IMR-90 (cell line): ENCODE results near the gene TMEM63C. TPM values are rescaled to one million over a fixed set of nuclear protein-coding genes. Genes with fewer than 3 reads are reported as not detected.

ENCODE experiments used
- ATAC-seq: fragments of 200-7000 bp; cut with Tn5 transposase; 2 replicates; pipeline ENCODE4 v1.9.1; 2020; ENCODE audit warnings: low read depth, mild to moderate bottlenecking, moderate library complexity
- BruUV-seq: library from RNA; stranded (reverse); fragments of 400-500 nt; replicated peaks from 2 replicates; lab custom pipeline; 2021; lab: Mats Ljungman, UMichigan
- CTCF ChIA-PET: fragments of 300-600 bp; formaldehyde crosslinking; extraction: SDS; loops from one replicate; lab custom pipeline; 2021; ENCODE audit warnings: antibody characterized with exemption; lab: Yijun Ruan, JAX
- POLR2A ChIA-PET: fragments of 300-600 bp; sonication (Branson Sonifier 250); formaldehyde crosslinking; loops from one replicate; lab custom pipeline; 2022; ENCODE audit warnings: antibody characterized with exemption; ENCODE audit not compliant: unreplicated experiment; lab: Charles Lee
- DNase-seq: peaks from one replicate; pipeline ENCODE4 v3.0.0; 2013
- H2AFZ ChIP-seq: replicated peaks from 2 replicates; pipeline ENCODE3; 2013; ENCODE audit warnings: low read length, mild to moderate bottlenecking; ENCODE audit not compliant: poor library complexity
- H2AK5ac ChIP-seq: 2 replicates; pipeline ENCODE4 v1.6.1; 2013; ENCODE audit warnings: low read depth, low read length, inconsistent platforms
- H2AK9ac ChIP-seq: replicated peaks from 2 replicates; pipeline ENCODE3; 2013; ENCODE audit warnings: mild to moderate bottlenecking, low read depth, low read length, moderate library complexity; ENCODE audit not compliant: poor library complexity
- H2BK120ac ChIP-seq: 2 replicates; pipeline ENCODE4 v1.6.1; 2013; ENCODE audit warnings: low read depth, low read length, inconsistent platforms
- H2BK15ac ChIP-seq: 3 replicates; pipeline ENCODE4 v1.6.1; 2013; ENCODE audit warnings: low read depth, low read length, inconsistent platforms
- H2BK20ac ChIP-seq: 2 replicates; pipeline ENCODE4 v1.6.1; 2013; ENCODE audit warnings: low read depth, mild to moderate bottlenecking, inconsistent platforms, low read length, moderate library complexity
- H2BK5ac ChIP-seq: 2 replicates; pipeline ENCODE4 v1.6.1; 2013; ENCODE audit warnings: mild to moderate bottlenecking, low read depth, low read length, inconsistent platforms; ENCODE audit not compliant: poor library complexity, severe bottlenecking
- H3K14ac ChIP-seq: replicated peaks from 2 replicates; pipeline ENCODE4 v1.6.1; 2013; ENCODE audit warnings: low read depth, low read length, inconsistent platforms
- H3K18ac ChIP-seq: 2 replicates; pipeline ENCODE4 v1.6.1; 2013; ENCODE audit warnings: low read depth, low read length, control low read depth
- H3K23ac ChIP-seq: 2 replicates; pipeline ENCODE4 v1.6.1; 2013; ENCODE audit warnings: low read depth, low read length, inconsistent platforms
- H3K27ac ChIP-seq: 2 replicates; pipeline ENCODE4 v1.5.1; 2013; ENCODE audit warnings: mild to moderate bottlenecking, control low read depth, low read length; ENCODE audit not compliant: insufficient read depth
- H3K27me3 ChIP-seq: 2 replicates; pipeline ENCODE4 v1.6.1; 2013; ENCODE audit warnings: low read length; ENCODE audit not compliant: control insufficient read depth, insufficient read depth
- H3K36me3 ChIP-seq: 2 replicates; pipeline ENCODE4 v1.6.1; 2013; ENCODE audit warnings: low read length, mixed read lengths; ENCODE audit not compliant: control insufficient read depth, insufficient read depth
- H3K4ac ChIP-seq: 2 replicates; pipeline ENCODE4 v1.6.1; 2013; ENCODE audit warnings: low read depth, low read length, inconsistent platforms
- H3K4me1 ChIP-seq: 2 replicates; pipeline ENCODE4 v1.6.1; 2013; ENCODE audit warnings: low read length, mixed read lengths; ENCODE audit not compliant: control insufficient read depth, insufficient read depth
- H3K4me2 ChIP-seq: 2 replicates; pipeline ENCODE4 v1.6.1; 2013; ENCODE audit warnings: low read depth, mild to moderate bottlenecking, control low read depth, low read length, moderate library complexity
- H3K4me3 ChIP-seq: 2 replicates; pipeline ENCODE4 v1.5.1; 2013; ENCODE audit warnings: low read depth, mild to moderate bottlenecking, control low read depth, low read length, moderate library complexity; ENCODE audit not compliant: insufficient read depth
- H3K56ac ChIP-seq: 2 replicates; pipeline ENCODE4 v1.6.1; 2013; ENCODE audit warnings: low read length, inconsistent platforms; ENCODE audit not compliant: insufficient read depth; ENCODE audit errors: extremely low read depth
- H3K79me1 ChIP-seq, 2 experiments: 2 replicates each; pipeline ENCODE4 v1.6.1; 2013; ENCODE audit warnings: low read length in 2 of 2, inconsistent platforms in 1 of 2, low read depth in 1 of 2
- H3K9ac ChIP-seq: 2 replicates; pipeline ENCODE4 v1.6.1; 2013; ENCODE audit warnings: low read depth, low read length, control low read depth
- H3K9me1 ChIP-seq: 2 replicates; pipeline ENCODE4 v1.6.1; 2013; ENCODE audit warnings: low read length, inconsistent platforms; ENCODE audit not compliant: insufficient read depth
- H3K9me3 ChIP-seq: 2 replicates; pipeline ENCODE4 v1.6.1; 2013; ENCODE audit warnings: low read length; ENCODE audit not compliant: control insufficient read depth, insufficient read depth
- H4K20me1 ChIP-seq: 2 replicates; pipeline ENCODE4 v1.6.1; 2013; ENCODE audit warnings: low read length, inconsistent platforms; ENCODE audit not compliant: insufficient read depth
- H4K5ac ChIP-seq: 2 replicates; pipeline ENCODE4 v1.6.1; 2013; ENCODE audit warnings: mild to moderate bottlenecking, low read depth, low read length, control low read depth
- H4K8ac ChIP-seq, 2 experiments: 2 replicates each; pipeline ENCODE4 v1.6.1; 2013; ENCODE audit warnings: low read depth in 2 of 2, low read length in 2 of 2, control low read depth in 1 of 2, inconsistent platforms in 1 of 2
- H4K91ac ChIP-seq: 2 replicates; pipeline ENCODE4 v1.6.1; 2013; ENCODE audit warnings: low read depth, low read length, inconsistent platforms; ENCODE audit not compliant: insufficient read depth
- CEBPB ChIP-seq: IDR thresholded peaks from 2 replicates; pipeline ENCODE4 v1.6.1; 2012; ENCODE audit warnings: low read depth, low read length, improper control_type of control experiment
- ELK1 ChIP-seq: fragments of 150-350 bp; IDR thresholded peaks from 2 replicates; pipeline ENCODE4 v1.6.1; 2016; ENCODE audit warnings: low read depth, mild to moderate bottlenecking, low read length, moderate library complexity, borderline replicate concordance
- FOS ChIP-seq: fragments of 150-350 bp; IDR thresholded peaks from 2 replicates; pipeline ENCODE4 v1.6.1; 2016; ENCODE audit warnings: low read depth, low read length
- MAFK ChIP-seq: IDR thresholded peaks from 2 replicates; pipeline ENCODE4 v1.6.1; 2012; ENCODE audit warnings: low read depth, low read length, improper control_type of control experiment
- MXI1 ChIP-seq: IDR thresholded peaks from 2 replicates; pipeline ENCODE4 v1.6.1; 2012; ENCODE audit warnings: low read depth, mild to moderate bottlenecking, low read length, moderate library complexity, borderline replicate concordance
- POLR2A ChIP-seq: IDR thresholded peaks from 2 replicates; pipeline ENCODE4 v1.6.1; 2012; ENCODE audit warnings: mild to moderate bottlenecking, low read depth, low read length
- RCOR1 ChIP-seq: IDR thresholded peaks from 2 replicates; pipeline ENCODE4 v1.6.1; 2012; ENCODE audit warnings: mild to moderate bottlenecking, low read length, improper control_type of control experiment; ENCODE audit not compliant: insufficient replicate concordance
- RFX5 ChIP-seq: IDR thresholded peaks from 2 replicates; pipeline ENCODE4 v1.8.0; 2012; ENCODE audit warnings: low read depth, mild to moderate bottlenecking, low read length, moderate library complexity
- SMC3 ChIP-seq: fragments of 150-350 bp; IDR thresholded peaks from 2 replicates; pipeline ENCODE4 v1.6.1; 2016; ENCODE audit warnings: low read depth, mild to moderate bottlenecking, antibody characterized with exemption, low read length, moderate library complexity
- WGBS, 2 experiments: methylation state at CpG; one replicate each; pipeline versions ENCODE4 v1.1.5 to v1.1.7; 2013; ENCODE audit warnings: missing lambda C conversion rate in 2 of 2; ENCODE audit not compliant: insufficient read length in 1 of 2; ENCODE audit errors: extremely low coverage in 2 of 2; 5-methylcytosine and 5-hydroxymethylcytosine counted together
- dilution Hi-C: fragments of 300-500 bp; cut with HindIII; formaldehyde crosslinking; loops from one replicate; pipeline ENCODE4 v1.14.3; 2018; ENCODE audit warnings: low sequenced_read_pairs; ENCODE audit not compliant: unreplicated experiment
- in situ Hi-C: fragments of 300-500 bp; cut with MboI; formaldehyde crosslinking; loops from 3 replicates; pipeline ENCODE4 v1.14.3; 2019; ENCODE audit warnings: low sequenced_read_pairs, inconsistent platforms, mixed read lengths
- intact Hi-C: fragments of 100-400 bp; cut with micrococcal nuclease; formaldehyde crosslinking; loops from 2 replicates; pipeline ENCODE4 v1.10.0; 2022
- polyA plus RNA-seq, 3 experiments: library from polyadenylated mRNA; depleted of rRNA; stranded (reverse); fragments of >200 nt; gene quantifications; 2 replicates each; pipeline ENCODE4 v1.2.3, GENCODE V29; 2012; ENCODE audit warnings: low replicate concordance in 1 of 3
- total RNA-seq: library from RNA; depleted of rRNA; stranded (reverse); fragments of >200 nt; gene quantifications from 2 replicates; pipeline ENCODE4 v1.2.3, GENCODE V29; 2012

The TMEM63C gene
- total and polyA plus RNA-seq, 2 of the 4 experiments (the other 2 are of a cell fraction): under 0.01 TPM; not detected in 1

- TF ChIP-seq ELK1 (no peak), SMC3 (no peak), FOS (no peak)
Measured at GRCh38 chr14:77183896-77184295, 2.3 kb downstream of the TMEM63C start (continued).

GRCh38 chr14:77184396-77185092 is 2.9 kb downstream of the TMEM63C start:
- Histone ChIP-seq H2BK5ac (no peak overlapping the region), H4K20me1 (no peaks in the 10 kb centered on the region), H3K27ac (no peak overlapping the region), H3K79me1 (no peaks in the 10 kb centered on the region), H3K27me3 (peaks cover 37% of the 10 kb centered on the region), H3K4me1 (no peaks in the 10 kb centered on the region), H2AK9ac (no peak overlapping the region), H4K5ac (no peak overlapping the region), H3K9ac (no peak overlapping the region), H2BK120ac (no peak overlapping the region), H3K14ac (no peak overlapping the region), H3K23ac (no peak overlapping the region), H3K18ac (no peak overlapping the region), H2AFZ (no peak overlapping the region), H2AK5ac (no peak overlapping the region), H3K56ac (no peak overlapping the region), H4K8ac (no peak overlapping the region), H2BK15ac (no peak overlapping the region), H3K9me1 (0 out of 2 replicates have a peak, but pooled peaks cover 3% of the 10 kb centered on the region), H3K4me2 (no peak overlapping the region), H3K4ac (no peak overlapping the region), H3K36me3 (no peaks in the 10 kb centered on the region), H2BK20ac (no peak overlapping the region), H4K91ac (no peak overlapping the region), H3K4me3 (no peak overlapping the region), H3K9me3 (no peaks in the 10 kb centered on the region)
- BruUV-seq: no TSS peak
- ATAC-seq: no peak
- 40% methylated on average over 3 of the region's 11 CpGs; no CpG with 5 or more reads in 1 of the 2 experiments for WGBS, 2 experiments
- in situ Hi-C loops: no loop called here
- CTCF ChIA-PET: no interaction called here
- intact Hi-C loops: no loop called here
- TF ChIP-seq MXI1: no peak
- no peak for TF ChIP-seq RFX5
- no peak for TF ChIP-seq MAFK
- TF ChIP-seq CEBPB: no peak
- TF ChIP-seq RCOR1: no peak
- TF ChIP-seq POLR2A: no peak
- no peak for TF ChIP-seq ELK1
- no peak for DNase-seq
- POLR2A ChIA-PET: no interaction called here
- dilution Hi-C loops: no loop called here
